Uterus (tissue), 4 donors: ENCODE measurements around the gene ANKRD29. TPM values are rescaled to one million over a fixed set of nuclear protein-coding genes. Genes with fewer than 3 reads are reported as not detected.

Experiments used
- DNase-seq, 2 donors: peaks; one replicate each; pipeline ENCODE4 v3.0.0-alpha.2; 2019 to 2020
- H3K27ac ChIP-seq, 2 donors: fragments of 200-600 bp; sonication (generic); 1 replicate in 1 of 2; 2 replicates in 1 of 2; pipeline ENCODE4 v1.5.1; 2016 to 2018
- H3K27me3 ChIP-seq, 2 donors: fragments of 200-600 bp; sonication (generic); one replicate each; pipeline ENCODE4 v1.5.1; 2018 to 2019; ENCODE audit warnings: control low read depth in 1 of 2
- H3K36me3 ChIP-seq, 2 donors: fragments of 200-600 bp; sonication (generic); one replicate each; pipeline ENCODE4 v1.5.1; 2019; ENCODE audit warnings: control low read depth in 1 of 2
- H3K4me1 ChIP-seq, 2 donors: fragments of 200-600 bp; sonication (generic); one replicate each; pipeline ENCODE4 v1.5.1; 2018 to 2019; ENCODE audit warnings: control low read depth in 1 of 2
- H3K4me3 ChIP-seq, 2 donors: fragments of 200-600 bp; sonication (generic); 1 replicate in 1 of 2; 2 replicates in 1 of 2; pipeline ENCODE4 v1.5.1; 2018 to 2019; ENCODE audit warnings: mild to moderate bottlenecking in 1 of 2
- H3K9me3 ChIP-seq, 2 donors: fragments of 200-600 bp; sonication (generic); one replicate each; pipeline ENCODE4 v1.5.1; 2019; ENCODE audit warnings: control low read depth in 1 of 2
- POLR2A ChIP-seq, 2 donors: fragments of 450-650 bp; IDR thresholded peaks; one replicate each; pipeline ENCODE4 v1.6.1; 2016; ENCODE audit warnings: antibody characterized with exemption in 2 of 2, mild to moderate bottlenecking in 1 of 2, moderate library complexity in 1 of 2
- intact Hi-C: fragments of 100-400 bp; cut with DNase I; formaldehyde crosslinking; loops from one replicate; pipeline ENCODE4 v1.15.1; 2023; ENCODE audit warnings: low total_unique reads
- total RNA-seq, 4 donors: library from RNA; depleted of rRNA in 3 of 4; stranded (reverse); fragments of >200 nt in 3 of 4; gene quantifications; one replicate each; pipeline versions ENCODE4 v1.1.0 to v1.2.4, GENCODE V29; 2014 to 2023
- TF ChIP-seq, protein P1 (sequence below), 4 experiments: fragments of 200-600 bp in 2 of 4; fragments of 450-650 bp in 2 of 4; sonication (generic) in 2 of 4; IDR thresholded peaks; one replicate each; pipeline ENCODE4 v1.5.1; 2016 to 2019; ENCODE audit warnings: antibody characterized with exemption in 4 of 4, mild to moderate bottlenecking in 2 of 4, moderate library complexity in 1 of 4
- donor health status: DM: yes; HTN: yes; CAD: no.

ANKRD29 gene
- total RNA-seq, 4 donors from 2014 or later: 10.8 to 33.4 (median 15.9) TPM

DNA sequence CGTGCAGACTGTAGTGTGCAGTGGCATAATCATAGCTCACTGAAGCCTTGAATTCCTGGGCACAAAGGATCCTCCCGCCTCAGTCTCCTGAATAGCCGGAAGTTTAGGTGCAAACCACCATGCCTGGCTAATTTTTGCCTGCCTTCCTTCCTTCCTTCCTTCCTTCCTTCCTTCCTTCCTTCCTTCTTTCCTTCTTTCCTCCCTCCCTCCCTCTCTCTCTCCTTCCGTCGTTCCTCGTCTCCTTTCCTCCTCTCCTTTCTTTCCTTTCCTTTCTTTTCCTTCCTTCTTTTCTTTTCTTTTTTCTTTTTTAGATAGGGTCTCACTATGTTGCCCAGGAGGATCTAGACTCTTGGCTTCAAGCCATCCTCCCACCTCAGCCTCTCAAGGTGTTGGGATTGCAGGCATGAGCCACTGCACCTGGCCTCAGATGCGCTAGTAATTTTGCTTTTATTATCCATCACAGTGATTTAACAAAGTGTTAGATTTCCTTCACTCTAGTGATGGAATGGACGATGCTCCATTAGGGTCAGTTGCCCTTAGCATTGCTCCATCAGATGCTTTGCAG, 6.6 kb upstream of the ANKRD29 start:
- intact Hi-C loops: no loop called here
- no peak for DNase-seq
- no peaks in the 10 kb centered on the region for H3K27me3 ChIP-seq

DNA sequence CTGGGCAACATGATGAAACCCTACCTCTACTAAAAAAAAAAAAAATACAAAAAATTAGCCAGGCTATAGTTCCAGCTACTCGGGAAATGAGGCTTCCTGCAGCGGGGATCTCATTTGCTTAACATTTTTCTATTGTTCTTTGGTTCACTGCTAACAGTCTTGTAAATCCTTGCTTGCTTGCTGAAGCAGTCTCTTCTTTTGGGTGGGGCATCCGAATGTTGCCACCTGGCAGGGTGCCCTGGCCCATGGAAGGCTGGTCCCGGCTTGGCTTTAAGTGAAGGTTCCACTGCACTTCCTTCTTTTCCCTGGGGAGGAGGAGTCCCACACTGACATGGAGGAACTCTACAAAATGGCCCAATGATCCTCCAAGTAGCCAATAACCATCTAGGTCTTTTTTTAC, 6.0 kb upstream of the ANKRD29 start:
- Histone ChIP-seq H3K9me3 (no peaks in the 10 kb centered on the region), H3K4me3 (no peak overlapping the region), H3K27ac (no peak overlapping the region), H3K4me1 (no peaks in the 10 kb centered on the region), H3K27me3 (no peaks in the 10 kb centered on the region), H3K36me3 (no peaks in the 10 kb centered on the region)
- DNase-seq: no peak
- TF ChIP-seq POLR2A (IDR thresholded peaks at IDR 0.05): no peak
- TF ChIP-seq, protein P1, sequence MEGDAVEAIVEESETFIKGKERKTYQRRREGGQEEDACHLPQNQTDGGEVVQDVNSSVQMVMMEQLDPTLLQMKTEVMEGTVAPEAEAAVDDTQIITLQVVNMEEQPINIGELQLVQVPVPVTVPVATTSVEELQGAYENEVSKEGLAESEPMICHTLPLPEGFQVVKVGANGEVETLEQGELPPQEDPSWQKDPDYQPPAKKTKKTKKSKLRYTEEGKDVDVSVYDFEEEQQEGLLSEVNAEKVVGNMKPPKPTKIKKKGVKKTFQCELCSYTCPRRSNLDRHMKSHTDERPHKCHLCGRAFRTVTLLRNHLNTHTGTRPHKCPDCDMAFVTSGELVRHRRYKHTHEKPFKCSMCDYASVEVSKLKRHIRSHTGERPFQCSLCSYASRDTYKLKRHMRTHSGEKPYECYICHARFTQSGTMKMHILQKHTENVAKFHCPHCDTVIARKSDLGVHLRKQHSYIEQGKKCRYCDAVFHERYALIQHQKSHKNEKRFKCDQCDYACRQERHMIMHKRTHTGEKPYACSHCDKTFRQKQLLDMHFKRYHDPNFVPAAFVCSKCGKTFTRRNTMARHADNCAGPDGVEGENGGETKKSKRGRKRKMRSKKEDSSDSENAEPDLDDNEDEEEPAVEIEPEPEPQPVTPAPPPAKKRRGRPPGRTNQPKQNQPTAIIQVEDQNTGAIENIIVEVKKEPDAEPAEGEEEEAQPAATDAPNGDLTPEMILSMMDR (IDR thresholded peaks at IDR 0.05): no peak
- intact Hi-C loops: no loop called here

More for the DNA sequence above, 6.6 kb upstream of the ANKRD29 start:
- no peaks in the 10 kb centered on the region for H3K36me3 ChIP-seq
- no peaks in the 10 kb centered on the region for H3K9me3 ChIP-seq
- no peak overlapping the region for H3K27ac ChIP-seq
- H3K4me1 ChIP-seq: no peaks in the 10 kb centered on the region
- no peak overlapping the region for H3K4me3 ChIP-seq
- TF ChIP-seq, protein P1 (IDR thresholded peaks at IDR 0.05): no peak
- TF ChIP-seq POLR2A (IDR thresholded peaks at IDR 0.05): no peak

DNA sequence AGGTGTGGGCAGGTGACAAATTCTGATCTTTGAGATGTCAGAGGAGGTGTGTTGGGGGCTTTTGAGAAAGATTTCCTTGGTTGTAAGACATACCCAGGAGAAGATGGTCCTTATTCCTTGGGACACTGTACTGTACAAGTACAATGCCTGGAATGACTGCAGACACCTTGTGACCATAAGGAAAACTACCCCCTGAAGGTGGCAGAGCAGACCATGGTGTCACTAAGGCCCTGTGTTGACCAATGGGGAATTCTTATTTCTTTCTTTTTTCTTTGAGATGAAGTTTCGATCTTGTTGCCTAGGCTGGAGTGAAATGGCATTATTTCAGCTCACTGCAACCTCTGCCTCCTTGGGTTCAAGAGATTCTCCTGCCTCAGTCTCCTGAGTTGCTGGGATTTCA, 4.4 kb upstream of the ANKRD29 start:
- intact Hi-C loops: no loop called here

DNA sequence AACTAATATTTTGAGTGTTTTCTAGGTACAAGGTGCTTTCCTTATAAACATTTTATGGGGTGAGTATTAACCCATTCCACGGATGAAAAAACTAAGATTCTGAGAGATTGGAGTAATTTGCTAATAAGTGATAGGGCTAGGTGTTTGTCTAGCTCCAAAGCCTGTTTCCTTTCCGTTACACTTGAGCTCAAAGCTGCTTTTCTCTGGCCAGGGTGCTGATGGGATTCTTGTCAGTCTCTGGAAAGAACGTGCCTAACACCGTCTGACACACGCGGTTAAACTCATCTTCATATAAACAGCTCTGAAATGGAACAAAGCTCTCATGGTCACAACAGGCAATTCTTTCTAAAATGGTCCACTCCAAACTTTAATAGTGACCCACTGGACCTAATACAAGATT, 2.0 kb upstream of the ANKRD29 start:
- Histone ChIP-seq H3K9me3 (no peaks in the 10 kb centered on the region), H3K4me3 (no peak overlapping the region), H3K27ac (no peak overlapping the region), H3K27me3 (no peaks in the 10 kb centered on the region), H3K36me3 (no peaks in the 10 kb centered on the region), H3K4me1 (no peaks in the 10 kb centered on the region)
- no peak for DNase-seq
- TF ChIP-seq POLR2A (IDR thresholded peaks at IDR 0.05): no peak
- TF ChIP-seq, protein P1 (IDR thresholded peaks at IDR 0.05): no peak
- intact Hi-C loops: no loop called here

More for the DNA sequence above, 4.4 kb upstream of the ANKRD29 start:
- Histone ChIP-seq H3K9me3 (no peaks in the 10 kb centered on the region), H3K27ac (no peak overlapping the region), H3K4me3 (no peak overlapping the region), H3K27me3 (no peaks in the 10 kb centered on the region), H3K4me1 (no peaks in the 10 kb centered on the region), H3K36me3 (no peaks in the 10 kb centered on the region)
- TF ChIP-seq, protein P1 (IDR thresholded peaks at IDR 0.05): no peak
- no peak for TF ChIP-seq POLR2A (IDR thresholded peaks at IDR 0.05)
- no peak for DNase-seq

DNA sequence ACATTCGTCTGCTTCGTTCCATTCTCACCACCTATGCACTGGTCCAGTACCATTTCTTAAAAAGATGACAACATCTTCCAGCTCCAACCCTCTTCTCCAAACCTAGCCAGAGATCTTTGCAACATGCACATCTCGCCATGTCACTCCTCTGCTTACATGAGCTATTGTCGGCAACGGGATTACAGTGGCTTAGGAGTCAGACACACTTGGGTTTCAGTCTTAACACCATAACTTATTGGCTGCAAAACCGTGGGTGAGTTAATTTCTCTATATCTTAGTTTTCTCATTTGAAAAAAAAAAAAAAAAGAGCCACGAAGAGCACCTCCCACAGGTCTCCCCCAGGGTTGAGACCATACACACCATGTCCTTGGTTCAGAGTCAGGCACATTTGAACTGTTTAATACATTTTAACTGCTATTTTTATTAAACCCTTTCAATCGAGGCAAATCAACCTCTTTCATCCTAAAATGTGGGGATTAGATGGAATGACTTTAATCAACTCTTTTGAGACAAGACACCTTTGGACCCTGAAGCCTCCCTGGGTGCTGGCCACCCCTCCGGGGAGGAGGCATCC, 889 bp downstream of the ANKRD29 start:
- H3K36me3 ChIP-seq: no peaks in the 10 kb centered on the region
- no peak for DNase-seq
- H3K9me3 ChIP-seq: no peaks in the 10 kb centered on the region
- peak overlapping the region; percentile 37 to 59 for H3K4me3 ChIP-seq
- intact Hi-C loops: no loop called here
- H3K4me1 ChIP-seq: no peaks in the 10 kb centered on the region
- H3K27ac ChIP-seq: peak overlapping the region; percentile 73 to 75
- no peak for TF ChIP-seq POLR2A (IDR thresholded peaks at IDR 0.05)
- TF ChIP-seq, protein P1 (IDR thresholded peaks at IDR 0.05): no peak
- no peaks in the 10 kb centered on the region for H3K27me3 ChIP-seq
